Amniotic epithelial cell (primary cell): Measurements from ENCODE around the gene GSK3B.
"Not testable (repeated sequence)": the region's sequence is repeated elsewhere in the genome, so short reads cannot be mapped to it uniquely, and the experiment has no call there.

Experiments
- DNase-seq: peaks from one replicate; pipeline ENCODE4 v3.0.0-alpha.2; 2010; ENCODE audit warnings: low read depth

The GSK3B gene

DNA sequence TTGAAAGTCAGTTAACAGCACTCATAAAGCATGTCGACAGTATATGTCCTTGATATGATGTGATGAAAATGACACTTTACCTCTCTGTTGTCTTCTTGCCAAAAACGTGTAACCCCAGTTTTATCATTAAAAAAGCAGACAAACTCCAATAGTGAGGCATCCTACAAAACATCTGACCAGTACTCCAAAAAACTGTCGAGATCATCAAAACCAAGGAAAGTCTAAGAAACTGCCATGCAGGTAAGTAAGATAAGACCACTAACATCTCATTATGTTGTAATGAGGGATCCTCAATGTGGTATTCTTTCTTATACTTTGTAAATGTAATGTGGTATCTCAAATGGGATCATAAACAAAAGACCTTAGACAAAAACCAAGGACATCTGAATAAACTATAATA is 160.0 kb downstream of the GSK3B start:
- DNase-seq: no peak

DNA sequence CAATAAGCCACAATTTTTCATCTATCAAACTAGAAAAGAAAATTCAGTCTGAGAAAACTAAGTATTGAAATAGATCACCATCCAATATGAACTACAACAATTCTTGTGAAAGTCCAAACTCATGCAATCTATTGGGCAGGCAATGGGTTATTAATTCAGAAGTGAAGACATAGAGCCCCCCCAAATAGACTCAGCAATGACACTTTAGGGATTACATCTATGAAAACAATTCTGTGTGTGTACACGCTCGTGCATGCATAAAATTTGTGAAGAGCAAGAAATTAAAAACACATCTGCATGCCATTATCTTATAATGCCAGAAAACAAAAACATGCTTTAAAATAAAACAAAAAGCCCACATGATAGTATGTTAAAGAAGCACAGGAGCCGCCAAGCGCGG is 161.0 kb downstream of the GSK3B start:
- DNase-seq: no peak

GRCh38 chr3:119930286-119930685 is 164.0 kb downstream of the GSK3B start:
- no peak for DNase-seq

DNA sequence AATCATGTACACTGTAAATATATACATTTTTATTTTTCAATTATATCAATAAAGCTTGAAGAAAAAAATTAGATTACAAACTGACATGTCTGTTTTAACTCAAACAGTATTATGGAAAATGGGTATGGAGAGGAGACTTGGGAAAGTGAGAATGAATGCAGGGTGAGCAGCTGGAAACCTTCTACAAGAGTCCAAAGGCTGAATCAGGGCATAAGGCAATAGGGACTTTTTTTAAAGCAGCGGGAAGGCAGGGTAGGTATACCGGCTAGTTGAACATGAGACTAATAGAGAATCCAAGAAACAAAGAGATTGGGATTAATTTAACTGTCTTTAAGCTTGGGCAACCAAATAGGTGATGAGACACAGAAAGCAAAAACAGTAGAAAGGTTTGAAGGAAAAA is 167.1 kb downstream of the GSK3B start:
- no peak for DNase-seq

GRCh38 chr3:119924111-119925094 is 169.8 kb downstream of the GSK3B start:
- DNase-seq: no peak

GRCh38 chr3:119918992-119919933 is 175.0 kb downstream of the GSK3B start:
- no peak for DNase-seq

DNA sequence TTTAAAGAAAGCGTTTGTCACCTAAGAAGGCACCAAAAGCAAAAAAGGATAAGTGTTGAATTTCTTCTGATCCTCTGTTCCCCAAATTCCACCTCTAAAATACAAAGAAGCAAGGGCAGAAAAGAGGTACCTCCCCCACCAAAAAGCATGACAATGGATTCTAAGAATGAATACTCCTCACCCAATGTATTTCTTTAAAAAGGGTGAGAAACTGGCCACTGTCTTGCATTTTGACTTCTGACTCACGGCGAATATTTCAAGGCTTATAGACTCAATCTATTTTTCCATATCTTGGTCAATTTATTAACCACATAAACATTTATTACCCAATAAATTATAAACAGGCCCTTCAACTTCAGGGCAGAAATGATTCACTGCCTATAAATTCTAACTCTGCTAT is 181.2 kb downstream of the GSK3B start:
- peak; percentile 67 for DNase-seq

- DNase-seq: no peak
Measured at GRCh38 chr3:119912220-119912619, 182.0 kb downstream of the GSK3B start.

DNA sequence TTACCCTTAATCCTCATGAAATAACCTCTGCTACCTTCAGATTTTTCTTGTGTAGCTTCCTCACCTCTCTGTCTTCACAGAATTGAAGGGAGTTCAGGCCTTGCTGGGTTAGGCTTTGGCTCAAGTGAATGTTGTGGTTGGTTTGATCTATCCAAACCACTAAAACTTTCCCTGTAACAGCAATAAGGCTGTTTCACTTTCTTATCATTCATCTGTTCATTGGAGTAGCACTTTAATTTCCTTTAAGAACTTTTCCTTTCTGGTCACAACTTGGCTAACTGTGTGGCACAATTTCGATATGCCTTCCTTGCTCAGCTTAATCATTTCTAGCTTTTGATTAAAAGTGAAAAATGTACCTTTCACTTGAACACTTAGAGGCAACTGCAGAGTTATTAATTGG is 182.5 kb downstream of the GSK3B start:
- DNase-seq: no peak

DNA sequence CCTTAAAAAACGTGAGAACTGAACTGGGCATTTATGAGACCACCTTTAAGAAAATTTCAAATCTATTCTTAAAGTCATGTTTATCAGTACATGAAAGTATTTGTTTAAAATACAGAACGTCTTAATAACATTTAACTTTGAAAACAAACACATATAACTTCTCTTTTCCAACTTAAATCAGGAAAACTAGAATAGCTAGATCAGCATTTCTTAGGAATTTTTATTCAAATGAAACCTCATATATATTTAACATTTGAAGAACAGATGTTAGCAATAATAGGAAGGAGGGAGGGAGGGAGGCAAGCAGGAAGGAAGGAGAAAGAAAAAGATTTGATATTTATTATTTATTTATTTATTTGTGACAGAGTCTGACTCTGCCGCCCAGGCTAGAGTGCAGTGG is 192.2 kb downstream of the GSK3B start:
- no peak for DNase-seq

GRCh38 chr3:119901148-119901547 is 193.1 kb downstream of the GSK3B start:
- no peak for DNase-seq

DNA sequence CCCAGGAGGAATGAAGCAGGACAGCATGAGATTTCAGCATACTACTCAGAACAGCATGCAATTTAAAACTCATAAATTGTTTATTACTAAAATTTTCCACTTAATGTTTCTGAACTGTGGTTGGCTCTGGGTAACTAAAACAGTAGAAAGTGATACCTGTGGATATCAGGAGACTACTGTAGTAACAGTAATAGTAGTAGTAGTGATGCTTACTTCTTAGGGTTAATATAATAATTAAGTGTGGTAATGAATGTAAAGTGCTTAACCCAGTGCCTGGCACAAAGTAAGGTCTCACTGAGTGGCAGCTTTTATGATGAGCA is 195.1 kb downstream of the GSK3B start:
- DNase-seq: no peak

DNA sequence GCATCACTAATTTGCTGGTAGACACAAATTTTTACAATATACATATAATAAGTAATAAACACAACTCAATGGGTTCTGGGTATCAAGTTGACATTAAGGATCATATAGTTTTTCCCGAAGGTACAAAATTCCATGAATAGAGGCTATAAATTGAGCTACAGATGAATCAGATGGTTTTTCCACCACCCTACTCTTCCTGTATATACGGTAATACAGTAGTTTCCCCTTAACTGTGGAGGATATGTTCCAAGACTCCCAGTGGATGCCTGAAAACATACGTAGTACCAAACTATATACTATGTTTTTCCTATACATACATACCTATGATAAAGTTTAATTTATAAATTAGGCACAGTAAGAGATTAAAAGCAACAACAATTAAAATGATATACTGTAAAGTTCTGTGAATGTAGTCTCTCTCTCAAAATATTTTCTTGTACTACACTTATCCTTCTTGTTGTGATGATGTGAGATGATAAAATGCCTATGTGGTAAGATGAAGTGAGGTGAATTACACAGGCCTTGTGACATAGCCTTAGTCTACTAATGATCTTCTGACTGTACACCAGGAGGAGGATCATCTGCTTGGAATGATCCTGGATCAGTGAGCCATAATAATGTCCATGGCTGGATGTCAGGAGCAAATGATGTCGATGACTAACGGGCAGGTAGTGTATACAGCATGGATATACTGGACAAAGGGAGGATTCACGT is 195.6 kb downstream of the GSK3B start:
- DNase-seq: peak; percentile 80

DNA sequence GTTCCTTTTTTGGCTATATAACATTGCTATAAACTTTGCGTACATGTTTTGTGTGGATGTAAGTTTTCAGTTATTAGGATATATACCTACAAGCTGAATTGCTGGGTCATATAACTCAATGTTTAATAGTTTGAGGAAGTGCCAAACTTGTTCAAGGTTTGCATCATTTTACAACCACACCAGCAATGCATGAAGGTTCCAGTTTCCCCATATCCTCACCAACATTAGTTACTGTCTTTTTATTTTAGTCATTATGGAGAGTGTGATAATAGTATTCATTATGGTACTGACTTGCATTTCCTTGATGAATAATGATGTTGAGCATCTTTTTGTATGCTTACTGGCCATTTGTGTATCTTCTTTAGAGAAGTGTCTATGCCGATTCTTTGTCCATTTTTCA is 200.1 kb downstream of the GSK3B start:
- DNase-seq: no peak

DNA sequence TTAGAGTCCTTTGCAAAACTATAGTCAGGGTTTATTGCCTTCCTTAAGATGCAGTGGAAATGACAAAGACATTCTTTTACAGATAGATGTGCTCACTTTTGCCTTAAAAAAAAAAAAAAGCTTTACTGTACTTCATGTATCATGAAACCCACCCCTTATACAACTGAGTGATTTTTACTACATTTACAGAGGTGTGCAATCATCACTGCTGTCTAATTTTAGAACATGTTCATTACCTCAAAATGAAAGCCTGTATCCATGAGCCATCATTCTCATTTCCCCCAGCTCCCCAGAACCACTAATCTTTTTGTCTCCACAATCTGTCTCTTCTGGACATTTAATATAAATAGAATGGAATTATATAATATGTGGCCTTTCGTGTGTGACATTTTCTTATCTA is 200.5 kb downstream of the GSK3B start:
- no peak for DNase-seq

- peak; percentile 75 for DNase-seq
Measured at GRCh38 chr3:119891944-119892721, 202.1 kb downstream of the GSK3B start.

- DNase-seq: not testable (repeated sequence)
Measured at GRCh38 chr3:119888681-119889080, 205.6 kb downstream of the GSK3B start.

GRCh38 chr3:119885746-119886530 is 208.3 kb downstream of the GSK3B start:
- DNase-seq: peak; percentile 70

- DNase-seq: no peak
Measured at GRCh38 chr3:119884161-119884557, 210.1 kb downstream of the GSK3B start.

- DNase-seq: no peak
Measured at GRCh38 chr3:119883461-119884160, 210.6 kb downstream of the GSK3B start.
